ENCODE measurements around the gene AKR1C1.

GRCh38 chr10:4990217-4990616 is 27.0 kb downstream of the AKR1C1 start:
- no peak for TF ChIP-seq CTCF (IDR thresholded peaks at IDR 0.05)
- TF ChIP-seq POLR2A (IDR thresholded peaks at IDR 0.05), result no peak
- no peak for TF ChIP-seq EP300 (IDR thresholded peaks at IDR 0.05)

Data from tibial nerve (tissue), 4 donors.